Transverse colon (tissue), 4 donors: ENCODE data around the gene NLGN2. TPM values are rescaled to one million over a fixed set of nuclear protein-coding genes. Genes with fewer than 3 reads are reported as not detected.

Source experiments
- DNase-seq: peaks from one replicate; pipeline ENCODE4 v3.0.0-alpha.2; 2019
- H3K27ac ChIP-seq, 4 donors: fragments of 200-600 bp; sonication (generic); 2 replicates each; pipeline ENCODE4 v1.5.1; 2016 to 2018; ENCODE audit warnings: inconsistent platforms in 4 of 4
- H3K27me3 ChIP-seq: fragments of 200-600 bp; sonication (generic); 2 replicates; pipeline ENCODE4 v1.5.1; 2017; ENCODE audit warnings: inconsistent platforms
- H3K36me3 ChIP-seq, 4 donors: fragments of 200-600 bp; sonication (generic); 2 replicates each; pipeline ENCODE4 v1.5.1; 2017 to 2019; ENCODE audit warnings: inconsistent platforms in 4 of 4
- H3K4me1 ChIP-seq, 4 donors: fragments of 200-600 bp; sonication (generic); 2 replicates each; pipeline ENCODE4 v1.5.1; 2017 to 2020; ENCODE audit warnings: inconsistent platforms in 4 of 4
- H3K4me3 ChIP-seq, 4 donors: fragments of 200-600 bp; sonication (generic); 1 replicate in 1 of 4; 2 replicates in 3 of 4; pipeline versions ENCODE4 v1.5.1 to v1.6.1; 2017 to 2019; ENCODE audit warnings: inconsistent platforms in 4 of 4
- H3K9me3 ChIP-seq, 2 donors: fragments of 200-600 bp; sonication (generic); 2 replicates each; pipeline ENCODE4 v1.5.1; 2017 to 2019; ENCODE audit warnings: inconsistent platforms in 2 of 2
- EP300 ChIP-seq: sonication (generic); formaldehyde crosslinking; IDR thresholded peaks from one replicate; pipeline ENCODE4 v1.6.1; 2017; ENCODE audit warnings: antibody characterized with exemption, low read depth
- POLR2A ChIP-seq: fragments of 450-650 bp; IDR thresholded peaks from one replicate; pipeline ENCODE4 v1.6.1; 2016; ENCODE audit warnings: antibody characterized with exemption, mild to moderate bottlenecking, moderate library complexity
- POLR2AphosphoS5 ChIP-seq, 3 donors: sonication (generic); formaldehyde crosslinking; IDR thresholded peaks; one replicate each; pipeline ENCODE4 v1.6.1; 2016; ENCODE audit warnings: antibody characterized with exemption in 3 of 3
- WGBS, 2 donors: methylation state at CpG; one replicate each; pipeline ENCODE4 v1.1.5; 2018; ENCODE audit warnings: low coverage in 1 of 2; 5-methylcytosine and 5-hydroxymethylcytosine counted together
- in situ Hi-C, 4 donors: fragments of 200-750 bp; cut with MboI; loops; one replicate each; pipeline versions ENCODE4 v1.15.0 to v1.15.1; 2017; ENCODE audit warnings: low sequenced_read_pairs in 3 of 4, low pct_ligation_motif_present in 1 of 4, low pct_unique_long_range_greater_than_20kb in 1 of 4
- intact Hi-C: fragments of 100-400 bp; cut with DNase I; formaldehyde crosslinking; loops from one replicate; pipeline ENCODE4 v1.15.1; 2023; ENCODE audit warnings: low total_unique reads
- total RNA-seq, 4 donors: library from RNA; depleted of rRNA; stranded (reverse); fragments of >200 nt; gene quantifications; one replicate each; pipeline ENCODE4 v1.1.0, GENCODE V29; 2016
- TF ChIP-seq, protein P1 (sequence below), 5 experiments: fragments of 200-600 bp in 3 of 5; fragments of 450-650 bp in 2 of 5; sonication (generic) in 3 of 5; IDR thresholded peaks; 1 replicate in 2 of 5; 2 replicates in 3 of 5; pipeline ENCODE4 v1.5.1; 2016 to 2017; ENCODE audit warnings: antibody characterized with exemption in 5 of 5, inconsistent platforms in 3 of 5, mild to moderate bottlenecking in 2 of 5, moderate library complexity in 1 of 5

NLGN2 gene
- total RNA-seq, 4 donors from 2014 or later = 2.2 to 12.3 (median 3.9) TPM

DNA sequence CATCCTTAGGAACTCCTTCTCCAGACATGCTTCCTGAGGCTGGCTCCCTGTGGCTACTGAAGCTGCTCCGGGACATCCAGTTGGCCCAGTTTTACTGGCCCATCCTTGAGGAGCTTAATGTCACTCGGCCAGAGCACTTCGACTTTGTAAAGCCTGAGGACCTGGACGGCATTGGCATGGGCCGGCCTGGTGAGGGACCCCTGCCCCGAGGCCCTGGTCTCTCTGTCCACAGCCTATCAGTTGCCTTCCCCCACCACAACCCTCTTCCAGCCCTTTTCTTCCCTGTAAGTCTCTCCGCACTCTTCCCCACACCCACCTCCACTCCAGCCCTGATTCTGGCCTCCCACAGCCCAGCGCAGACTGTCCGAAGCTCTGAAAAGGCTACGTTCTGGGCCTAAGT is 24.7 kb upstream of the NLGN2 start:
- H3K4me3 ChIP-seq = no peak overlapping the region
- peaks cover 6 to 22% (median 22%) of the 10 kb centered on the region in 4 donors for H3K4me1 ChIP-seq
- H3K27me3 ChIP-seq = no peaks in the 10 kb centered on the region
- WGBS, 2 donors = 92 to 100% methylated on average over 1 to 10 of the region's 10 CpGs
- TF ChIP-seq POLR2AphosphoS5 (IDR thresholded peaks at IDR 0.05) (no peak), POLR2A (no peak), EP300 (no peak)
- TF ChIP-seq, protein P1, sequence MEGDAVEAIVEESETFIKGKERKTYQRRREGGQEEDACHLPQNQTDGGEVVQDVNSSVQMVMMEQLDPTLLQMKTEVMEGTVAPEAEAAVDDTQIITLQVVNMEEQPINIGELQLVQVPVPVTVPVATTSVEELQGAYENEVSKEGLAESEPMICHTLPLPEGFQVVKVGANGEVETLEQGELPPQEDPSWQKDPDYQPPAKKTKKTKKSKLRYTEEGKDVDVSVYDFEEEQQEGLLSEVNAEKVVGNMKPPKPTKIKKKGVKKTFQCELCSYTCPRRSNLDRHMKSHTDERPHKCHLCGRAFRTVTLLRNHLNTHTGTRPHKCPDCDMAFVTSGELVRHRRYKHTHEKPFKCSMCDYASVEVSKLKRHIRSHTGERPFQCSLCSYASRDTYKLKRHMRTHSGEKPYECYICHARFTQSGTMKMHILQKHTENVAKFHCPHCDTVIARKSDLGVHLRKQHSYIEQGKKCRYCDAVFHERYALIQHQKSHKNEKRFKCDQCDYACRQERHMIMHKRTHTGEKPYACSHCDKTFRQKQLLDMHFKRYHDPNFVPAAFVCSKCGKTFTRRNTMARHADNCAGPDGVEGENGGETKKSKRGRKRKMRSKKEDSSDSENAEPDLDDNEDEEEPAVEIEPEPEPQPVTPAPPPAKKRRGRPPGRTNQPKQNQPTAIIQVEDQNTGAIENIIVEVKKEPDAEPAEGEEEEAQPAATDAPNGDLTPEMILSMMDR (IDR thresholded peaks at IDR 0.05) = no peak
- no peak for DNase-seq
- no peaks in the 10 kb centered on the region for H3K9me3 ChIP-seq
- no peaks in the 10 kb centered on the region for H3K36me3 ChIP-seq
- no peak overlapping the region for H3K27ac ChIP-seq
- in situ Hi-C loops = no loop called here
- intact Hi-C loops = no loop called here

- no peak for DNase-seq
- TF ChIP-seq POLR2A = no peak
- no peak for TF ChIP-seq POLR2AphosphoS5 (IDR thresholded peaks at IDR 0.05)
- TF ChIP-seq EP300 = no peak
- TF ChIP-seq, protein P1 (IDR thresholded peaks at IDR 0.05) = no peak
- Histone ChIP-seq H3K27ac (no peak overlapping the region), H3K27me3 (no peaks in the 10 kb centered on the region), H3K36me3 (no peaks in the 10 kb centered on the region), H3K4me3 (peak overlapping the region in 2 of 4 donors; percentile 31 to 40), H3K4me1 (peaks cover 6 to 22% (median 22%) of the 10 kb centered on the region in 4 donors), H3K9me3 (no peaks in the 10 kb centered on the region)
- in situ Hi-C loops = no loop called here
- WGBS, 2 donors = 89% methylated on average over 11 of the region's 11 CpGs; no CpG with 5 or more reads in 1 of the 2 donors
- intact Hi-C loops = no loop called here
Observed at GRCh38 chr17:7383371-7383741, 24.3 kb upstream of the NLGN2 start.

- Histone ChIP-seq H3K27me3 (no peaks in the 10 kb centered on the region), H3K36me3 (no peaks in the 10 kb centered on the region), H3K4me1 (peaks cover 6 to 22% (median 22%) of the 10 kb centered on the region in 4 donors), H3K9me3 (no peaks in the 10 kb centered on the region), H3K4me3 (peak overlapping the region; percentile 1 to 40 (median 26)), H3K27ac (peak overlapping the region; percentile 14 to 60 (median 40))
- 70% methylated on average over 55 of the region's 65 CpGs; no CpG with 5 or more reads in 1 of the 2 donors for WGBS, 2 donors
- intact Hi-C loops = no loop called here
- peak; percentile 54 for DNase-seq
- in situ Hi-C loops = no loop called here
- TF ChIP-seq POLR2A (no peak), POLR2AphosphoS5 (IDR thresholded peaks at IDR 0.05) (peak in 1 of 3 donors; percentile 7)
Observed at GRCh38 chr17:7383742-7384488, 23.7 kb upstream of the NLGN2 start.

DNA sequence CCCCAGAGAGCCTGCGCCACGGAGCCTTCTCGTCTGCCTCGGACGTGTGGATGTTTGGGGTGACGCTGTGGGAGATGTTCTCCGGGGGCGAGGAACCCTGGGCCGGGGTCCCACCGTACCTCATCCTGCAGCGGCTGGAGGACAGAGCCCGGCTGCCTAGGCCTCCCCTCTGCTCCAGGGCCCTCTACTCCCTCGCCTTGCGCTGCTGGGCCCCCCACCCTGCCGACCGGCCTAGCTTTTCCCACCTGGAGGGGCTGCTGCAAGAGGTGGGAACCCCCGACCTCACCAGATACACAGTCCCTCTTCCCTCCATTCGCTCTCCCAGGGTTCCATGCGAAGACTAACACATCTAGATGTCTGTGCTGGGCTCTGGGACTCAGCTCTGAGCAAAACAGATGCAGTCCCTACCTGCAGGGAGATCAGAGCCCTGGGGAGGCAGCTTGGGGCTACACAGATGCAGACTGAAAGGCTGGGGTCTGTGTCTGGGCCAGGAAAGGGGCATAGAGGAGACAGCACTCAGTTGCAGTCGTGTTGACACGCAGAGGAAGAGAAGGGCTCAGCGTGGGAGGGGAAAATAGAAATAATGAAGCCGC is 23.1 kb upstream of the NLGN2 start:
- no peak for DNase-seq
- H3K27ac ChIP-seq = peak overlapping the region; percentile 14 to 60 (median 40)
- intact Hi-C loops (no loop called here), in situ Hi-C loops (no loop called here)
- no peaks in the 10 kb centered on the region for H3K9me3 ChIP-seq
- no peaks in the 10 kb centered on the region for H3K27me3 ChIP-seq
- 75 to 100% methylated on average over 4 to 23 of the region's 23 CpGs for WGBS, 2 donors
- H3K36me3 ChIP-seq = no peaks in the 10 kb centered on the region
- peaks cover 6 to 22% (median 22%) of the 10 kb centered on the region in 4 donors for H3K4me1 ChIP-seq
- H3K4me3 ChIP-seq = peak overlapping the region in 3 of 4 donors; percentile 22 to 40 (median 31)
- TF ChIP-seq POLR2A (no peak), POLR2AphosphoS5 (IDR thresholded peaks at IDR 0.05) (no peak), EP300 (no peak)
- TF ChIP-seq, protein P1 (IDR thresholded peaks at IDR 0.05) = no peak
